Heart left ventricle (tissue), 13 donors: Measurements from ENCODE around the gene GPR137.

Experiments
- CTCF ChIP-seq, 12 donors: fragments of 200-600 bp; sonication (generic) in 4 of 12; IDR thresholded peaks; one replicate each; pipeline versions ENCODE4 v1.5.0 to v1.8.0; 2018 to 2022; ENCODE audit warnings: antibody characterized with exemption in 12 of 12, mild to moderate bottlenecking in 5 of 12
- POLR2A ChIP-seq, 2 donors: fragments of 450-650 bp; IDR thresholded peaks; one replicate each; pipeline ENCODE4 v1.6.1; 2017; ENCODE audit warnings: antibody characterized with exemption in 2 of 2, mild to moderate bottlenecking in 2 of 2, moderate library complexity in 2 of 2
- donor health status: ischemic (EF 13 %, LVEDD 7.1; RV severe dilation, severe dysfunction).
- donor health status: DM: no; HTN: yes; CAD: no.
- donor health status: DM: no; HTN: no; CAD: no.
- donor health status: ischemic (EF 25% LVEDD 6.9; RV normal size, moderate dysfunction).
- donor health status: ischemic (EF 25% LVEDD 5.7; RV mildly dilated, moderate dysfunction).
- donor health status: ischemic (EF 35%, LVEDD 5.7; RV mildly dilated, moderate dysfunction).
- donor health status: nonischemic (EF 11% LVEDD 7.7; RV severe dilation, severe dysfunction).
- donor health status: DM: yes; HTN: yes; CAD: no.
- donor health status: PGD.
- donor health status: ischemic (EF 29% LVEDD 5.4; RV normal size, mild dysfunction).
- donor health status: nonischemic (EF 23%, LVEDD 6.1; RV moderate dilation, normal function).

GRCh38 chr11:64237484-64237951 lies 48.1 kb upstream of the GPR137 start:
- TF ChIP-seq POLR2A (IDR thresholded peaks at IDR 0.05) (no peak), CTCF (IDR thresholded peaks at IDR 0.05) (no peak)
